Epithelial cell of esophagus (primary cell): ENCODE data around the gene SYT6.

Experiments used
- DNase-seq: peaks from one replicate; pipeline ENCODE4 v3.0.0; 2010; ENCODE audit warnings: low read depth
- H3K4me3 ChIP-seq: 2 replicates; pipeline ENCODE4 v1.5.1; 2011; ENCODE audit warnings: mild to moderate bottlenecking, low read length, control low read depth
- CTCF ChIP-seq: IDR thresholded peaks from 2 replicates; pipeline ENCODE4 v1.5.1; 2011; ENCODE audit warnings: low read depth, mild to moderate bottlenecking, low read length, control low read depth, inconsistent platforms; ENCODE audit not compliant: insufficient read depth; ENCODE audit errors: missing control alignments

Gene SYT6

GRCh38 chr1:114189398-114189797, 35.7 kb upstream of the SYT6 start:
- no peak overlapping the region for H3K4me3 ChIP-seq
- TF ChIP-seq CTCF = no peak
- no peak for DNase-seq

GRCh38 chr1:114181356-114181755, 27.7 kb upstream of the SYT6 start:
- no peak overlapping the region for H3K4me3 ChIP-seq
- TF ChIP-seq CTCF = no peak
- DNase-seq = no peak

- H3K4me3 ChIP-seq = no peak overlapping the region
- no peak for DNase-seq
- TF ChIP-seq CTCF = no peak
Measured at GRCh38 chr1:114180742-114181141, 27.1 kb upstream of the SYT6 start.

GRCh38 chr1:114178936-114179335, 25.3 kb upstream of the SYT6 start:
- no peak for DNase-seq
- no peak for TF ChIP-seq CTCF
- H3K4me3 ChIP-seq = no peak overlapping the region

- TF ChIP-seq CTCF = no peak
- DNase-seq = no peak
Measured at GRCh38 chr1:114177282-114177681, 23.6 kb upstream of the SYT6 start.

GRCh38 chr1:114176366-114176765, 22.7 kb upstream of the SYT6 start:
- no peak for TF ChIP-seq CTCF
- no peak for DNase-seq
- no peak overlapping the region for H3K4me3 ChIP-seq

More at GRCh38 chr1:114177282-114177681, 23.6 kb upstream of the SYT6 start:
- H3K4me3 ChIP-seq = no peak overlapping the region

- no peak overlapping the region for H3K4me3 ChIP-seq
- TF ChIP-seq CTCF = no peak
- no peak for DNase-seq
Measured at GRCh38 chr1:114173680-114174079, 20.0 kb upstream of the SYT6 start.
